GM12872 (cell line): ENCODE data around the gene PER3.

Experiments used
- CTCF ChIP-seq: IDR thresholded peaks from 3 replicates; pipeline ENCODE4 v1.5.1; 2011; ENCODE audit warnings: low read depth, mild to moderate bottlenecking, low read length, moderate library complexity; ENCODE audit not compliant: insufficient read depth

PER3 gene

GRCh38 chr1:7751174-7751573, 32.9 kb upstream of the PER3 start:
- TF ChIP-seq CTCF, result no peak

GRCh38 chr1:7752512-7753417, 31.3 kb upstream of the PER3 start:
- TF ChIP-seq CTCF, result peak; percentile 71

GRCh38 chr1:7753641-7754040, 30.4 kb upstream of the PER3 start:
- TF ChIP-seq CTCF, result no peak

- no peak for TF ChIP-seq CTCF
Observed at GRCh38 chr1:7754234-7754633, 29.9 kb upstream of the PER3 start.

GRCh38 chr1:7755448-7755847, 28.6 kb upstream of the PER3 start:
- peak; percentile 39; the same call in 2 of the 3 replicates for TF ChIP-seq CTCF

- no peak for TF ChIP-seq CTCF
Observed at GRCh38 chr1:7760245-7760644, 23.8 kb upstream of the PER3 start.

- TF ChIP-seq CTCF, result no peak
Observed at GRCh38 chr1:7761103-7761502, 23.0 kb upstream of the PER3 start.
